Spleen (tissue), 7 donors: ENCODE measurements around the gene PEDS1.

Source experiments
- CTCF ChIP-seq, 11 experiments: fragments of 200-600 bp in 7 of 11; fragments of 450-650 bp in 4 of 11; sonication (generic) in 4 of 11; IDR thresholded peaks in 8 of 11; conservative IDR thresholded peaks in 3 of 11; 1 replicate in 7 of 11; 2 replicates in 4 of 11; pipeline versions ENCODE4 v1.4.0 to v1.8.0; 2016 to 2021; ENCODE audit warnings: antibody characterized with exemption in 11 of 11, inconsistent platforms in 4 of 11, mild to moderate bottlenecking in 1 of 11
- POLR2A ChIP-seq, 3 donors: fragments of 450-650 bp; IDR thresholded peaks; one replicate each; pipeline ENCODE4 v1.5.1; 2017; ENCODE audit warnings: antibody characterized with exemption in 3 of 3, mild to moderate bottlenecking in 1 of 3
- POLR2AphosphoS5 ChIP-seq, 3 donors: sonication (generic); formaldehyde crosslinking; IDR thresholded peaks; one replicate each; pipeline ENCODE4 v1.5.1; 2017; ENCODE audit warnings: antibody characterized with exemption in 3 of 3
- donor health status: DM: no; HTN: no; CAD: no; lungs with moderate emphysema.
- donor health status: DM: no; HTN: no; CAD: no.
- donor health status: DM: no; HTN: no; CAD: no.

GRCh38 chr20:50120935-50121693 lies 32.4 kb downstream of the PEDS1 start:
- peak; percentile 63 to 92 (median 82) for TF ChIP-seq CTCF (IDR thresholded peaks at IDR 0.05 in 8 of 11, conservative IDR thresholded peaks at IDR 0.05 in 3 of 11)
- TF ChIP-seq POLR2AphosphoS5 (IDR thresholded peaks at IDR 0.05) = peak in 2 of 3 donors; percentile 55 to 61
- no peak for TF ChIP-seq POLR2A (IDR thresholded peaks at IDR 0.05)
